Measurements from ENCODE around the gene DPP6.

GRCh38 chr7:154759989-154760388 is 707.8 kb downstream of the DPP6 start:
- TF ChIP-seq CTCF (conservative IDR thresholded peaks at IDR 0.05; ENCODE audit: low read depth, low read length) (no peak), EZH2phosphoT487 (IDR thresholded peaks at IDR 0.05; ENCODE audit: borderline replicate concordance, low read length) (no peak)
